ENCODE measurements around the gene APH1B. TPM values are rescaled to one million over a fixed set of nuclear protein-coding genes. Genes with fewer than 3 reads are reported as not detected.

APH1B gene
- total RNA-seq, 1 experiment from 2014 or later, result 15.0 TPM

- no peak for DNase-seq (ENCODE audit: low spot score)
Observed at GRCh38 chr15:63252292-63252691, 25.1 kb upstream of the APH1B start.

GRCh38 chr15:63254991-63255390 is 22.4 kb upstream of the APH1B start:
- DNase-seq (ENCODE audit: low spot score), result no peak

GRCh38 chr15:63255489-63255990 is 21.9 kb upstream of the APH1B start:
- no peak for DNase-seq (ENCODE audit: low spot score)

- DNase-seq (ENCODE audit: low spot score), result peak; percentile 78
Observed at GRCh38 chr15:63256433-63257274, 20.8 kb upstream of the APH1B start.

GRCh38 chr15:63258658-63259057 is 18.7 kb upstream of the APH1B start:
- DNase-seq (ENCODE audit: low spot score), result peak; percentile 28

- DNase-seq (ENCODE audit: low spot score), result no peak
Observed at GRCh38 chr15:63260791-63261190, 16.6 kb upstream of the APH1B start.

- no peak for DNase-seq (ENCODE audit: low spot score)
Observed at GRCh38 chr15:63261311-63261710, 16.1 kb upstream of the APH1B start.

- no peak for DNase-seq (ENCODE audit: low spot score)
Observed at GRCh38 chr15:63263519-63263918, 13.9 kb upstream of the APH1B start.

- DNase-seq (ENCODE audit: low spot score), result no peak
Observed at GRCh38 chr15:63264688-63265293, 12.6 kb upstream of the APH1B start.

GRCh38 chr15:63274427-63274826 is 3.0 kb upstream of the APH1B start:
- peak; percentile 25 for DNase-seq (ENCODE audit: low spot score)

GRCh38 chr15:63276342-63277037 is 915 bp upstream of the APH1B start:
- DNase-seq (ENCODE audit: low spot score), result no peak

GRCh38 chr15:63277893-63278456 is 570 bp downstream of the APH1B start:
- no peak for DNase-seq (ENCODE audit: low spot score)

GRCh38 chr15:63283126-63283525 is 5.7 kb downstream of the APH1B start:
- no peak for DNase-seq (ENCODE audit: low spot score)

- DNase-seq (ENCODE audit: low spot score), result no peak
Observed at GRCh38 chr15:63284335-63284734, 6.9 kb downstream of the APH1B start.

- DNase-seq (ENCODE audit: low spot score), result no peak
Observed at GRCh38 chr15:63287109-63287508, 9.7 kb downstream of the APH1B start.

- no peak for DNase-seq (ENCODE audit: low spot score)
Observed at GRCh38 chr15:63288342-63288741, 10.9 kb downstream of the APH1B start.

GRCh38 chr15:63288778-63289378 is 11.5 kb downstream of the APH1B start:
- DNase-seq (ENCODE audit: low spot score), result peak; percentile 59

GRCh38 chr15:63291507-63291906 is 14.1 kb downstream of the APH1B start:
- peak; percentile 84 for DNase-seq (ENCODE audit: low spot score)

- DNase-seq (ENCODE audit: low spot score), result no peak
Observed at GRCh38 chr15:63292241-63292640, 14.8 kb downstream of the APH1B start.

GRCh38 chr15:63292771-63293170 is 15.4 kb downstream of the APH1B start:
- DNase-seq (ENCODE audit: low spot score), result no peak

GRCh38 chr15:63294359-63294758 is 17.0 kb downstream of the APH1B start:
- no peak for DNase-seq (ENCODE audit: low spot score)

GRCh38 chr15:63295341-63295740 is 17.9 kb downstream of the APH1B start:
- DNase-seq (ENCODE audit: low spot score), result no peak

Data from A172 (cell line).